Panc1 (cell line): ENCODE results near the gene PIP5K1A. TPM values are rescaled to one million over a fixed set of nuclear protein-coding genes. Genes with fewer than 3 reads are reported as not detected.

Source experiments
- ATAC-seq: fragments of 200-7000 bp; cut with Tn5 transposase; 2 replicates; pipeline ENCODE4 v1.9.1; 2020; ENCODE audit warnings: mild to moderate bottlenecking, moderate library complexity
- BruUV-seq: library from RNA; stranded (reverse); fragments of 400-500 nt; replicated peaks from 2 replicates; lab custom pipeline; 2021; lab: Mats Ljungman, UMichigan
- CTCF ChIA-PET: fragments of 300-600 bp; sonication (Branson Sonifier 250); formaldehyde crosslinking; loops from one replicate; lab custom pipeline; 2022; ENCODE audit warnings: antibody characterized with exemption; lab: Charles Lee
- POLR2A ChIA-PET: fragments of 300-600 bp; sonication (Branson Sonifier 250); formaldehyde crosslinking; loops from one replicate; lab custom pipeline; 2022; ENCODE audit warnings: antibody characterized with exemption; lab: Charles Lee
- DNase-seq: peaks from one replicate; pipeline ENCODE4 v3.0.0-alpha.2; 2010; ENCODE audit warnings: low read depth, low spot score
- H3K27ac ChIP-seq: 2 replicates; pipeline ENCODE4 v1.5.1; 2011; ENCODE audit warnings: mild to moderate bottlenecking, low read length, inconsistent platforms
- H3K27me3 ChIP-seq: fragments of 200-500 bp; sonication (Bioruptor generic); 2 replicates; pipeline ENCODE4 v1.6.0; 2014; ENCODE audit warnings: low read length, inconsistent platforms; ENCODE audit not compliant: control insufficient read depth, insufficient read depth
- H3K36me3 ChIP-seq: fragments of 200-500 bp; sonication (Bioruptor generic); 2 replicates; pipeline ENCODE4 v1.5.1; 2014; ENCODE audit warnings: inconsistent platforms, mild to moderate bottlenecking, low read length, moderate library complexity; ENCODE audit not compliant: control insufficient read depth, insufficient read depth
- H3K4me1 ChIP-seq: 2 replicates; pipeline ENCODE4 v1.5.1; 2011; ENCODE audit warnings: inconsistent platforms, mild to moderate bottlenecking, low read length, moderate library complexity; ENCODE audit not compliant: control insufficient read depth, insufficient read depth
- H3K4me3 ChIP-seq, 2 experiments: 2 replicates each; pipeline ENCODE4 v1.5.1; 2011 to 2012; ENCODE audit warnings: low read depth in 2 of 2, low read length in 2 of 2, mild to moderate bottlenecking in 2 of 2, inconsistent platforms in 1 of 2, moderate library complexity in 1 of 2
- H3K9me3 ChIP-seq: fragments of 200-500 bp; sonication (Bioruptor generic); 2 replicates; pipeline ENCODE4 v1.5.1; 2014; ENCODE audit warnings: low read depth, mild to moderate bottlenecking, inconsistent platforms, low read length, moderate library complexity; ENCODE audit not compliant: control insufficient read depth, insufficient read depth
- POLR2AphosphoS5 ChIP-seq: IDR thresholded peaks from 2 replicates; pipeline ENCODE4 v1.6.1; 2012; ENCODE audit warnings: mild to moderate bottlenecking, low read depth, low read length, moderate library complexity
- SIN3A ChIP-seq: IDR thresholded peaks from 2 replicates; pipeline ENCODE4 v1.6.1; 2012; ENCODE audit warnings: low read depth, mild to moderate bottlenecking, low read length, moderate library complexity, borderline replicate concordance; ENCODE audit not compliant: insufficient read depth
- TCF7L2 ChIP-seq: IDR thresholded peaks from 2 replicates; pipeline ENCODE4 v1.6.1; 2011; ENCODE audit warnings: mild to moderate bottlenecking, low read depth, low read length, inconsistent platforms
- in situ Hi-C: cut with HindIII; loops from 2 replicates; pipeline ENCODE4 v1.10.0; 2016; ENCODE audit warnings: low sequenced_read_pairs, low pct_unique_long_range_greater_than_20kb
- intact Hi-C: fragments of 100-400 bp; cut with micrococcal nuclease; formaldehyde crosslinking; loops from one replicate; pipeline ENCODE4 v1.10.0; 2022; ENCODE audit not compliant: unreplicated experiment
- total RNA-seq: library from RNA; stranded (reverse); gene quantifications from one replicate; pipeline ENCODE4 v1.2.1, GENCODE V29; 2021; ENCODE audit not compliant: unreplicated experiment
- TF ChIP-seq, protein P1 (sequence below): fragments of 450-650 bp; IDR thresholded peaks from 2 replicates; pipeline ENCODE4 v1.5.1; 2017; ENCODE audit warnings: mild to moderate bottlenecking
- TF ChIP-seq, protein P2 (sequence below), 2 experiments: IDR thresholded peaks; 2 replicates each; pipeline ENCODE4 v1.6.1; 2011 to 2012; ENCODE audit warnings: low read depth in 2 of 2, control low read depth in 1 of 2, low read length in 1 of 2, mild to moderate bottlenecking in 1 of 2, moderate library complexity in 1 of 2; ENCODE audit not compliant: insufficient read depth in 1 of 2

The PIP5K1A gene
- total RNA-seq, 1 experiment from 2014 or later = 78.9 TPM

DNA sequence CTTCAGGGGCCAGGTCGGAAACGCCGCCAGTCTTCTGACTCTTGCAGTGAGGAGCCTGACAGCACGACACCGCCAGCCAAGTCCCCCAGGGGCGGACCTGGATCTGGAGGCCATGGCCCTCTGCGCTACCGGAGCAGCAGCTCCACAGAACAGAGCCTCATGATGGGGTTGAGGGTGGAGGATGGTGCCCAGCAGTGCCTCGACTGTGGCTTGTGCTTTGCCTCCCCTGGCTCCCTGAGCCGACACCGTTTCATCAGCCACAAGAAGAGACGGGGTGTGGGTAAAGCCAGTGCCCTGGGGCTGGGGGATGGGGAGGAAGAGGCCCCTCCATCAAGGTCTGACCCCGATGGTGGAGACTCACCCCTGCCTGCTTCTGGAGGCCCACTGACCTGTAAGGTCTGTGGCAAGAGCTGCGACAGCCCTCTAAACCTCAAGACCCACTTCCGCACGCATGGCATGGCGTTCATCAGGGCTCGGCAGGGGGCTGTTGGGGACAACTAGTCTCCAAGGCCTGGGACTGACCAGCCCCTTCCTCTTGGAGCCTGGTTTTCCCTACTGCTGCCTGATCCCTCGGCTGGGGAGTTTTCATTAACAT is 92.5 kb downstream of the PIP5K1A start:
- in situ Hi-C loops (no loop called here), intact Hi-C loops (no loop called here)
- H3K9me3 ChIP-seq = no peaks in the 10 kb centered on the region
- TF ChIP-seq, protein P1, sequence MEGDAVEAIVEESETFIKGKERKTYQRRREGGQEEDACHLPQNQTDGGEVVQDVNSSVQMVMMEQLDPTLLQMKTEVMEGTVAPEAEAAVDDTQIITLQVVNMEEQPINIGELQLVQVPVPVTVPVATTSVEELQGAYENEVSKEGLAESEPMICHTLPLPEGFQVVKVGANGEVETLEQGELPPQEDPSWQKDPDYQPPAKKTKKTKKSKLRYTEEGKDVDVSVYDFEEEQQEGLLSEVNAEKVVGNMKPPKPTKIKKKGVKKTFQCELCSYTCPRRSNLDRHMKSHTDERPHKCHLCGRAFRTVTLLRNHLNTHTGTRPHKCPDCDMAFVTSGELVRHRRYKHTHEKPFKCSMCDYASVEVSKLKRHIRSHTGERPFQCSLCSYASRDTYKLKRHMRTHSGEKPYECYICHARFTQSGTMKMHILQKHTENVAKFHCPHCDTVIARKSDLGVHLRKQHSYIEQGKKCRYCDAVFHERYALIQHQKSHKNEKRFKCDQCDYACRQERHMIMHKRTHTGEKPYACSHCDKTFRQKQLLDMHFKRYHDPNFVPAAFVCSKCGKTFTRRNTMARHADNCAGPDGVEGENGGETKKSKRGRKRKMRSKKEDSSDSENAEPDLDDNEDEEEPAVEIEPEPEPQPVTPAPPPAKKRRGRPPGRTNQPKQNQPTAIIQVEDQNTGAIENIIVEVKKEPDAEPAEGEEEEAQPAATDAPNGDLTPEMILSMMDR = no peak
- TF ChIP-seq SIN3A (no peak), POLR2AphosphoS5 (no peak; the same call in 1 of the 2 replicates), TCF7L2 (no peak)
- TF ChIP-seq, protein P2, sequence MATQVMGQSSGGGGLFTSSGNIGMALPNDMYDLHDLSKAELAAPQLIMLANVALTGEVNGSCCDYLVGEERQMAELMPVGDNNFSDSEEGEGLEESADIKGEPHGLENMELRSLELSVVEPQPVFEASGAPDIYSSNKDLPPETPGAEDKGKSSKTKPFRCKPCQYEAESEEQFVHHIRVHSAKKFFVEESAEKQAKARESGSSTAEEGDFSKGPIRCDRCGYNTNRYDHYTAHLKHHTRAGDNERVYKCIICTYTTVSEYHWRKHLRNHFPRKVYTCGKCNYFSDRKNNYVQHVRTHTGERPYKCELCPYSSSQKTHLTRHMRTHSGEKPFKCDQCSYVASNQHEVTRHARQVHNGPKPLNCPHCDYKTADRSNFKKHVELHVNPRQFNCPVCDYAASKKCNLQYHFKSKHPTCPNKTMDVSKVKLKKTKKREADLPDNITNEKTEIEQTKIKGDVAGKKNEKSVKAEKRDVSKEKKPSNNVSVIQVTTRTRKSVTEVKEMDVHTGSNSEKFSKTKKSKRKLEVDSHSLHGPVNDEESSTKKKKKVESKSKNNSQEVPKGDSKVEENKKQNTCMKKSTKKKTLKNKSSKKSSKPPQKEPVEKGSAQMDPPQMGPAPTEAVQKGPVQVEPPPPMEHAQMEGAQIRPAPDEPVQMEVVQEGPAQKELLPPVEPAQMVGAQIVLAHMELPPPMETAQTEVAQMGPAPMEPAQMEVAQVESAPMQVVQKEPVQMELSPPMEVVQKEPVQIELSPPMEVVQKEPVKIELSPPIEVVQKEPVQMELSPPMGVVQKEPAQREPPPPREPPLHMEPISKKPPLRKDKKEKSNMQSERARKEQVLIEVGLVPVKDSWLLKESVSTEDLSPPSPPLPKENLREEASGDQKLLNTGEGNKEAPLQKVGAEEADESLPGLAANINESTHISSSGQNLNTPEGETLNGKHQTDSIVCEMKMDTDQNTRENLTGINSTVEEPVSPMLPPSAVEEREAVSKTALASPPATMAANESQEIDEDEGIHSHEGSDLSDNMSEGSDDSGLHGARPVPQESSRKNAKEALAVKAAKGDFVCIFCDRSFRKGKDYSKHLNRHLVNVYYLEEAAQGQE (IDR thresholded peaks at IDR 0.05; ENCODE audit: insufficient read depth in 1 of 2, low read depth in 2 of 2, low read length in 1 of 2) = no peak
- ATAC-seq (no peak), DNase-seq (no peak)
- H3K4me3 ChIP-seq = no peak overlapping the region
- BruUV-seq = no TSS peak
- ChIA-PET POLR2A (no interaction called here), CTCF (no interaction called here)
- peaks cover 8% of the 10 kb centered on the region for H3K36me3 ChIP-seq
- H3K27me3 ChIP-seq = no peaks in the 10 kb centered on the region
- no peak overlapping the region for H3K27ac ChIP-seq
- H3K4me1 ChIP-seq = peaks cover 3% of the 10 kb centered on the region; the same call in 1 of the 2 replicates

DNA sequence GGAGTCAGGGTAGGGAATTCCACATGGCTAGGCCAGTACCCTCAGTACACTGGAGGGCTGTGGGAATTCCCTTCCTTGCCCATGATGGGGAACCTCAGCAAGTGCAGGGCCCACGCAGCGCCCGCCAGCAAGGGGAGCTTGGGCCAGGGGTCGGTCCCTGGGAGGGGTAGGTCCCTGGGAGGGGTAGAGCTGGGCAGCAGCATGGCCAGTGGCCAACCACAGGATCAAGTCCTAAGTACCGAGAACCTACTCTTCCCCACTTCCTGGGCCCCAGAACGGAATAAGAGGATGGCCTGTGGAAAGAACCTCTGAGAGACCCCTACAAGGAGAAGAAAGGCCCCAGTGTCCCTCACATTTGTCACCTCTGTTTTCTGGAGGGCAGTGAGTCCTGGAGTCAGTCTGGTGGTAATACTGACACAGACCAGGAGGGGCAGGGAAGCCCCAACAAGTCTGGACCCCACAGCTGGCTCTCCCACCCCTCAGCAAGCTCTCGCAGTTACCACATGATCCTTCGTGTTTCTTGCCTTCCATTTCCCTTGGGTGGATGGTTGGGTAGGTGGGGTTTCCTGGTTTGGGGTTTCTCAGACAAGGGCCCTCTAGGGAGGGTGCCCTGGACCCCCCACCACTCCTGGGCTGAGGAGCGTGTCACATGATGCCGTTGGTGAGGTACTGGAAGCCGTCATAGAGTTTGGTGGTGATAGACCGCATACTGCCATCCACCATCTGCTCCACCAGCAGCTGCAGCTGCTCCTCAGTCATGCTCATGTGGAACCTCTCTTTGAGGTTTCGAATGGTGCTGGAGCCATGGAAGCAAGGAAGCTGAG is 94.1 kb downstream of the PIP5K1A start:
- H3K36me3 ChIP-seq = peaks cover 8% of the 10 kb centered on the region
- no peak for DNase-seq
- POLR2A ChIA-PET = interaction anchor here (0.8 kb wide), 1 partner anchor 11 kb away, joined by 3 read pairs; no protein-coding TSS in a partner anchor
- H3K27me3 ChIP-seq = no peaks in the 10 kb centered on the region
- in situ Hi-C loops = no loop called here
- H3K27ac ChIP-seq = no peak overlapping the region
- intact Hi-C loops = no loop called here
- CTCF ChIA-PET = interaction anchor here (1.0 kb wide), 1 partner anchor 8 kb away, joined by 8 read pairs; no protein-coding TSS in a partner anchor
- H3K4me3 ChIP-seq = no peak overlapping the region
- no TSS peak for BruUV-seq
- peak; percentile 54 for TF ChIP-seq POLR2AphosphoS5
- TF ChIP-seq, protein P1 = no peak
- H3K9me3 ChIP-seq = no peaks in the 10 kb centered on the region
- ATAC-seq = no peak
- peaks cover 3% of the 10 kb centered on the region; the same call in 1 of the 2 replicates for H3K4me1 ChIP-seq
